Progenitor cell of endocrine pancreas (in vitro differentiated cells): ENCODE data around the gene NRG2. TPM values are rescaled to one million over a fixed set of nuclear protein-coding genes. Genes with fewer than 3 reads are reported as not detected.

Source experiments
- DNase-seq: peaks from one replicate; pipeline ENCODE4 v3.0.0; 2021; ENCODE audit warnings: low spot score; ENCODE audit not compliant: unreplicated experiment
- H3K27ac Mint-ChIP-seq: 2 replicates; pipeline ENCODE4 v1.8.0; 2021; ENCODE audit warnings: mild to moderate bottlenecking, moderate library complexity, mixed read lengths
- H3K27me3 Mint-ChIP-seq: 2 replicates; pipeline ENCODE4 v1.8.0; 2021; ENCODE audit warnings: mixed read lengths
- H3K36me3 Mint-ChIP-seq: 2 replicates; pipeline ENCODE4 v1.8.0; 2022; ENCODE audit warnings: mixed read lengths; ENCODE audit not compliant: insufficient read depth
- H3K4me1 Mint-ChIP-seq: 2 replicates; pipeline ENCODE4 v1.8.0; 2021; ENCODE audit warnings: low read depth, mixed read lengths
- H3K4me3 Mint-ChIP-seq: 2 replicates; pipeline ENCODE4 v1.8.0; 2021; ENCODE audit warnings: low read depth, mild to moderate bottlenecking, moderate library complexity, mixed read lengths
- H3K9me3 Mint-ChIP-seq: 2 replicates; pipeline ENCODE4 v1.8.0; 2021; ENCODE audit warnings: low read depth, mixed read lengths
- total RNA-seq: library from RNA; stranded (reverse); gene quantifications from 2 replicates; pipeline ENCODE4 v1.2.1, GENCODE V29; 2021
- TF ChIP-seq, protein P1 (sequence below): fragments of 200-600 bp; sonication (generic); IDR thresholded peaks from one replicate; pipeline ENCODE4 v1.5.0; 2021; ENCODE audit warnings: antibody characterized with exemption, mild to moderate bottlenecking; ENCODE audit not compliant: unreplicated experiment

The NRG2 gene
- total RNA-seq, 1 donor from 2014 or later = 5.5 TPM

DNA sequence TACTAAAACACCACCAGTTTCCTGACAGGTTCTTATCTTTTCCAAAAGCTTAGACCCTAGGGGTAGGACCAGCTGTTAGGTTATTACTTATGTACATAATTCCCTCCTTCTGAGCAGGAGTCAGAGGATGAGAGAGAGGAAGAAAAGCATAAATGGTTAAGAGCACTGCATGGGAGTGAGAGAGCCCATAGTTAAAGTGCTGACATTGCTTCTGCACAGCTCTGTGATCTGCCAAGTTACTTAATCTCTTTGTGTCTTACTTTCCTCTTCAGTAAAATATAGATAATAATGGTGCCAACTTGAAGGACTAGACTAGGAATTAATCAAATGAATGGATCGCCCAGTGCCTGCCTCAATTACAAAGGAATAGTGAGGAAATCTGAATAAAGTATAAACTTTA is 66.4 kb downstream of the NRG2 start:
- peaks cover 2% of the 10 kb centered on the region for H3K36me3 Mint-ChIP-seq
- no peaks in the 10 kb centered on the region for H3K9me3 Mint-ChIP-seq
- no peak overlapping the region for H3K4me3 Mint-ChIP-seq
- H3K4me1 Mint-ChIP-seq = no peaks in the 10 kb centered on the region
- no peak for DNase-seq
- H3K27ac Mint-ChIP-seq = no peak overlapping the region
- TF ChIP-seq, protein P1, sequence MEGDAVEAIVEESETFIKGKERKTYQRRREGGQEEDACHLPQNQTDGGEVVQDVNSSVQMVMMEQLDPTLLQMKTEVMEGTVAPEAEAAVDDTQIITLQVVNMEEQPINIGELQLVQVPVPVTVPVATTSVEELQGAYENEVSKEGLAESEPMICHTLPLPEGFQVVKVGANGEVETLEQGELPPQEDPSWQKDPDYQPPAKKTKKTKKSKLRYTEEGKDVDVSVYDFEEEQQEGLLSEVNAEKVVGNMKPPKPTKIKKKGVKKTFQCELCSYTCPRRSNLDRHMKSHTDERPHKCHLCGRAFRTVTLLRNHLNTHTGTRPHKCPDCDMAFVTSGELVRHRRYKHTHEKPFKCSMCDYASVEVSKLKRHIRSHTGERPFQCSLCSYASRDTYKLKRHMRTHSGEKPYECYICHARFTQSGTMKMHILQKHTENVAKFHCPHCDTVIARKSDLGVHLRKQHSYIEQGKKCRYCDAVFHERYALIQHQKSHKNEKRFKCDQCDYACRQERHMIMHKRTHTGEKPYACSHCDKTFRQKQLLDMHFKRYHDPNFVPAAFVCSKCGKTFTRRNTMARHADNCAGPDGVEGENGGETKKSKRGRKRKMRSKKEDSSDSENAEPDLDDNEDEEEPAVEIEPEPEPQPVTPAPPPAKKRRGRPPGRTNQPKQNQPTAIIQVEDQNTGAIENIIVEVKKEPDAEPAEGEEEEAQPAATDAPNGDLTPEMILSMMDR = no peak
- H3K27me3 Mint-ChIP-seq = peaks cover 6% of the 10 kb centered on the region

DNA sequence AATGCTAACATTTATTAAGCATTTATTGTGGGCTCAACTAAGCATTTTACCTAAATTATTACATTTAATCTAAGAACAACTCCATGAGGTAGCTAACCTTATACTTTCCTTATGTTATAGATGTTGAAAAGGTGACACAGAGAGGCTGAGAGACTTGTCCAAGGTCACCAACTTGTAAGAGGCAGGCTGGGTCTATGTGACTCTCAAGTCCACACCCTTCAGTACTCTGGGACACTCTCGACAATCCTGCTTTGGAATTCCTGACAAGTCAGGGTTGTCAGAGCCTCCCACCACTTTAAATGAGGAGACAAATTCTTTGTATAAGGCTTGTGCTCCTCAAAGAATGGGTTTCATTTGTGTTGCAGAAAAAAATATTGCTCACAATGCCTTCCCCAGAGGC is 67.2 kb downstream of the NRG2 start:
- TF ChIP-seq, protein P1 = no peak
- Mint-ChIP-seq H3K9me3 (no peaks in the 10 kb centered on the region), H3K27me3 (peaks cover 6% of the 10 kb centered on the region), H3K4me1 (no peaks in the 10 kb centered on the region), H3K4me3 (no peak overlapping the region), H3K36me3 (peaks cover 2% of the 10 kb centered on the region), H3K27ac (no peak overlapping the region)
- DNase-seq = no peak

DNA sequence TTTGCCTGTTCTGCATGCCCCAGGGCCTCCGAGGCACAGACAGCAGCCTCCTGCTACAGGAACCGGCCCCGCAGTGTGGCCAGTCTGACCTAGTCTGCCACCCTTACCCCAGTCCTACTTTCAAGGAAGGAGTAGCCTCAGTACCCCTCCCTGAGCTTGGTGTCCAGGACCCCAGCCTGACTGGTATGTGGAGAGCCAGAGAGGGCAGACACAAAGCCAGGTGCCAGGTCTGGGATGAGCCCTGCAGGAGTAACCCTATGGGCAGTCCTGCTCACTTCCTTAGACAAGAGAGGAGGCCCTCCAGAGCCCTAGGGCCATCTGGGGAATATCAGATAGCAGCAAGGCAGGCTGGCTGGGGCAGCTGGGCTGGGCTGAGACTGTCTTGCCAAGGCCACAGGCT is 67.8 kb downstream of the NRG2 start:
- Mint-ChIP-seq H3K4me1 (no peaks in the 10 kb centered on the region), H3K4me3 (no peak overlapping the region), H3K9me3 (no peaks in the 10 kb centered on the region), H3K27me3 (peaks cover 1% of the 10 kb centered on the region), H3K27ac (no peak overlapping the region), H3K36me3 (peaks cover 2% of the 10 kb centered on the region)
- no peak for DNase-seq
- TF ChIP-seq, protein P1 = no peak

DNA sequence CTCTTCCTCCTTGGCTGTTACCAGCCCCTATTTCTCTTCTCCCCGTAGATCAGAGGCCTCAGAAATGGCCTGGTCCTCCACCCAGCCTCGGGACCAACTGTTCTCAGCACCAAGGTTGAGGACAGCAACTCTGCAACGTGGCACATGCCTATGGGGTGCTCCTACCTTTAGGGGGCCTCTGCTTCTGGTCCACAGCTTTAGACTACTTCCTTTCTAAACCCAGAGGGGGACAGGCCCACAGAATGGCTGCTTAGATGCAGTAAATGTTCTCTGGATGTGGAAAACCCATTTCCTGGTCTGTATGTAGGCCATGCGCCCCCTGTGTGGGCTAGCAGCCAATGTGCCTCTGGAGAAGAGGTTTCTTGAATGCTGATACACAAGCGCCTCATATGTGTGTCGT is 68.4 kb downstream of the NRG2 start:
- Mint-ChIP-seq H3K27ac (no peak overlapping the region), H3K4me3 (no peak overlapping the region), H3K27me3 (no peaks in the 10 kb centered on the region), H3K9me3 (no peaks in the 10 kb centered on the region), H3K36me3 (peaks cover 2% of the 10 kb centered on the region), H3K4me1 (no peaks in the 10 kb centered on the region)
- TF ChIP-seq, protein P1 = no peak
- no peak for DNase-seq

DNA sequence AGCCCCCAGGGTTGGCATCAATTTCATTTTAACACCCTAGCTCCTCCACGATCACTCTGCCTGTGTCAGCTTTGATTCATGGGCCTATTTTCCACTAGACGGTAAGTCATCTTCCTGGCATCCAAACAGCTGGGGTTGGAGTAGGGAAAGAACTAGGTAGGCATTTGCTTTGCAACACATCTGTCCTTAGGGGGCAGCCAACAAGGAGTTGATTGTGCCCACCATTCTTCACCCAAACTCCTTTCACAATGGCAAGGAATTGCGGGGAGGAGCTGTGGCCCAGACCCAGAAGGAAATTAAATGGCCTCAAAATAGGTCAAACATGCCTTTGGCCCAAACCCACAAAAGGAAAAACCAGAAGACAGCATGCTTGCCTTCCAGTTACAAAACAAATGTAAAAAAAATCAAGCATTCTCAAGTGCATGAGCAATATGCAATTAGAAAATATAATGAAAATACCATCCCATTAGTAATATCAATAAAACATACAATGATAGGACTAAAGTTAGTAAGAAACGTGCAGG is 71.8 kb downstream of the NRG2 start:
- peaks cover 11% of the 10 kb centered on the region for H3K27me3 Mint-ChIP-seq
- H3K36me3 Mint-ChIP-seq = no peaks in the 10 kb centered on the region
- DNase-seq = no peak
- no peak overlapping the region for H3K4me3 Mint-ChIP-seq
- TF ChIP-seq, protein P1 = no peak
- H3K4me1 Mint-ChIP-seq = no peaks in the 10 kb centered on the region
- H3K9me3 Mint-ChIP-seq = no peaks in the 10 kb centered on the region
- no peak overlapping the region for H3K27ac Mint-ChIP-seq
